GM23248 (cell line): ENCODE results near the gene BCL2L11.

Experiments
- EZH2 ChIP-seq: fragments of 200-600 bp; sonication (generic); IDR thresholded peaks from 2 replicates; pipeline ENCODE4 v1.6.1; 2018; ENCODE audit warnings: antibody characterized with exemption, mild to moderate bottlenecking; ENCODE audit not compliant: insufficient read depth, poor library complexity, severe bottlenecking
- EZH2phosphoT487 ChIP-seq: fragments of 200-600 bp; sonication (generic); IDR thresholded peaks from 2 replicates; pipeline ENCODE4 v1.6.1; 2018; ENCODE audit warnings: antibody characterized with exemption, moderate library complexity, mild to moderate bottlenecking, low read depth; ENCODE audit not compliant: insufficient read depth

DNA sequence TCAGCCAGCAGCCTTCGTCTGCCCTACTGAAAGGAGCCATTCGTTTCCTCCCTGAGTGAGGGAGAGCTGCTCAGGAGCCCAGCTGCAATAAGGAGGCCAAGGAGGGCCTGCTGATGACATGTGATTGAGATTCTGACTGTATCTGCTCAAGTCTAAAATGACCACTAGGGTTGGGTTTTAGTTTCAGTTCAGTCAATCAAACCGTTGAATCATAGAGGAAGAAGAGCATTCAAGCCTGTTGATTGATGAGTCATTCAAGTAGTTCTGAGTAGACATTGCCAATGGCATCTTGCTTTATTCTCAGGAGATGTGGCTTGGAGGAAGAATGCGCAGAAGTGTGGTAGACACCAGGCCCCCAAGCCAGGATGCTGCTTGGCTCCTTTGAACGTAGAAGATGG is 19.9 kb upstream of the BCL2L11 start:
- TF ChIP-seq EZH2 = no peak
- TF ChIP-seq EZH2phosphoT487 = no peak
